CD4-positive, alpha-beta T cell treated with Interleukin-15 for 1 hour (primary cell): ENCODE results near the gene ABI3.

Source experiments
- DNase-seq: peaks from one replicate; pipeline ENCODE4 v3.0.0-alpha.2; 2020

The ABI3 gene

GRCh38 chr17:49225554-49226236 is 15.2 kb downstream of the ABI3 start:
- no peak for DNase-seq

GRCh38 chr17:49226771-49227435 is 16.4 kb downstream of the ABI3 start:
- no peak for DNase-seq

- DNase-seq, result peak; percentile 78
Observed at GRCh38 chr17:49227436-49228261, 17.1 kb downstream of the ABI3 start.

DNA sequence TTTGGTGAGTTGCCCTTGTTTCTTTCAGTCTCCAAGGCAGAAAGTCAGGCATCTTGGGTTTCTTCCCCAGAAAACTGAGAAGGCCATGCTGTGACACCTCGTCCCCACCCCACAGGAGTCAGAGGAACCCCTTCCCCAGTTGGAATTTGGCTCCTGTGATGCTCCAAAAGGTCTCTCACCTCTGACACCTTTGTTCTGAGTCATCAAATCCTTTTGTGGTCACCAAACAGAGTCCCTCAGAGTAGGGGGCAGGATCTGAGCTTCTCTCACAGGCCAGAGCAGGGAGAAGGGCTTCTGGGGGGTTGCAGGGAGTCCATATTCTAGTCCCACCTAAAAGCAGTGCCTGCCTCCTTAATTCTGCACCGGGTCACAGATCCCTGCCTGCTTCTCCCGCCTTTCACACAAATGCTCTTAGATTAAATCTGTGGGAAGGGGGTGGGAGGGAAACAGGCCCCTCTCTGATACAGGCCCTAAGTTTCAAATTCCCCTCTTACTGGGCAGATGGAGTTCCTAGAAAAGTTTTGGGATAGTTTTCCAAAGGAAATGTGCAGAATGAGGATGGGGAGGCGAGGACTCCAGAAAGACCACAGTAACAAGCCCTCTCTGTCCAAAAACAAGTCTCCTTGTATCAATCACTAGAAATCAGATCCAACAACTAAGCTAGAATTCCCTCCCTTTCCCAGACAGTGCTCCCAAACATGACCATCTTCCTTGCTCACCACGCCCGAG is 18.7 kb downstream of the ABI3 start:
- DNase-seq, result no peak

DNA sequence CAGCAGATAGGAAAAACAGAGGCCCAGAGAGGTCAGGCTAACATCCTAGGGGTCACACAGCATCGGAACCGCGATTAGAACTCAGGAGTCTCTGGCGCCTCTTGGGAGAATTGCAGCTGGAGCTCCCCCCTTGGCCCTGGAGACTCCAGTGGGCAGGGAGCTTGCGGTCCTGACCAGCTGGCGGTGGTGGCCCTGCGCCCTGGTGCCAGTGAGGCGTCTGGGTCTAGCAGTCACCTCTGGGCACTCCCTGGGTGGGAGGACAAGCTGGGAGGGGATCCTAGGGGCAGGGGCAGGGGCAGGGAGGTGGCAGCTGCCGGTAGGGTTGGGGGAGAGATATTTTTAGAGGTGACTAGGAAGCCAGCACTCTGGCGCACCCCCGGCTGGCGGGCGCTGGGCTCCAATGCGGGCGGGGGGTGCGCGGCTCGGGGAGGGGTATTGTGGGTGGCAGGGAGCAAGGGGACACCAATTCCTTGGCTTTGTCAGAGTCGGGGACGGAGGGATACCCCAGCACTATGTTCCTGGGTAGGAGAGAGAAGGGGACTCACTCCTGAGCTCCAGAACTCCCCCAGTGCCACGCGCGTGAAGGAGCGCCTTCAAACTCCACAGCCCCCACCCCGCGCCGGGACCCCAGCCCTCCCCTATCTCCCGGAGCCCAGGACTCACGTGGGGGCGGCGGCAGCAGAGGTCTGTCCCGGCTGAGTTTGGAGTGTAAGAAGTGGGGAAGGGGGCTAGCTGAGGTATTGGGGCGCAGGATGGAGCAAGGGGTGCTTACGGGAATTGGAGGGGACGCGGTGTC is 19.5 kb downstream of the ABI3 start:
- no peak for DNase-seq

DNA sequence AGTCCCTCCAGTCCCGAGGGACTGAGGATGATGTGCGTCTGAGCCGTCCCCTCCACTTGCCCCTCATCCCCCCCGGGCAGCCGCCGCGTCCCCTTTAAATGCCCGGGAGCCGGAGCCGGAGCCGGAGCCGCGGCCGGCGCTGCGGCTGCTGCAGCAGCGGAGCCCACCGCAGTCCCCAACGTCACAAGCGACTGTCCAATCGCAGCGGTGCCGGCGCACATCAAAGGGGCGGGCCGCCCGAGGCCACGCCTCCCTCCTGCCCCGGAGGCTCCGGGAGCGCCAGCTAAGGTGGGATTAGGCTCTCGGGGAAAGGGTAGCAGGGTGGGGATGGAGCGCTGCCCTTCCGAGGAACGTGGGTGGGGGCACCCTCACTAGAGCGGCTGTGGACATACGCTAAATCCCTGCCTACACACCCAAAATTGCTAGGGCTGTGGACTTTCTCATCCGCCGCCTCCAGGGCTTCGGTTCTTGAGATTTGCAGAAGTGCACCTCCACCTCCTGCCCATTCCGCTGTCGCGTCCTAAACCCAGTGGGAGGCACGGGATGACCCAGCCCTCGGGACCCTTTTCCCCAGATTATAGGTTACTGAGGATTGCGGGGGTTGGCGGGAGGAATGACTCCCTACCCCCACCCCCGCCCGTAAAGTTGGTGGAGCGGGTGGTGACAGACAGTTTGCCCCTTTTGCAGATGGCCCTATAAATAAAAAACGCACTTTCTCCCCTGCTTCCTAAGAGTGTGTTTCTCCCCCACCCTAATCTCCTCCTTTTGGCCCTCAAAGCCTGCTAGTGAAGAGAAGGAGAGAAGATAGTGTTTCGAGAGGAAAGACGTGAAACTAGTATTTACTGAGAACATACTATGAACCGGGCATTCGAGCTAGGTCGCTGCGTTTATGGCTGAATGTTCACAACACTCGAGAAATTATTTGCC is 20.4 kb downstream of the ABI3 start, which contains the start of gene PHOSPHO1:
TSS of gene PHOSPHO1 (minus strand) at position 152 of the 927 bp plus-strand sequence. CDS start 4,096 bp downstream, outside the sequence.
- peak; percentile 88 for DNase-seq

GRCh38 chr17:49231563-49231894 is 21.0 kb downstream of the ABI3 start:
- DNase-seq, result no peak

- DNase-seq, result no peak
Observed at GRCh38 chr17:49234509-49235080, 24.1 kb downstream of the ABI3 start.

- no peak for DNase-seq
Observed at GRCh38 chr17:49235896-49236295, 25.4 kb downstream of the ABI3 start.

DNA sequence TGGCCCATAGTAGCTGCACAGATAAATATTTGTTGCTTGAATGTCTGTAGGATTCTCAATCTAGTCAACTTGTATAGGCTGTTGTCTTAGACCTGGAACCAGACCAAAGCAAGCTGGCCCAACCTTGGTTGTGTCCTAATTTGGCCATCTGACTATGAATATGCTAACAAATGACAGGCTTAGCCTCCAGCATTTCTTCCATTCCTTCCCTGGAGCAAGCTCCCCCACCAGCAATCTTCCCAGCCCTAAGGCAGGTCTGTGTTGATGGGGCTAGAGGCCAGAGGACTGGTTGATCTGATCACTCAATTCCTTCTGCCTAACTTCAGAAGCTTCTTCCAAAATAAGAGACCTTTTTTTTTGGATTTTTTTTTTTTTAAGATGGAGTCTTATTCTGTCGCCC is 29.5 kb downstream of the ABI3 start:
- no peak for DNase-seq

DNA sequence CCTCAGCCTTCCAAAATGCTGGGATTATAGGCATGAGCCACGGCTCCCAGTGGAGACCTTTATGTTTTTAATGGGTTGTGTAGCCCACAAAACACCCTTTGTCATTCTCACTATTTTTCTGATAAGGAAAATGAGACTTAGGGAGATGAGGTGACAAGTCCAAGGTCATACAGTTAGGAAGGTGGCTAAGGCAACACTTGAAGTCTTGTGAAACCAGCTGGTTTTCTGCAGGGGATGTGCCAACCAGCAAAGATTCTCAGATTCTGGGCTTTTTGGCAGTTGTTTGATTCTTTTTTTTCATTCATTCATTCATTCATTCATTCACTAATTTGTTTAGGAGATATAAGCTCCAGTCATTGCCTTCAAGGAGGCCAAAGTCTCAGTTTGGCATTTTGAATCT is 30.1 kb downstream of the ABI3 start:
- no peak for DNase-seq

DNA sequence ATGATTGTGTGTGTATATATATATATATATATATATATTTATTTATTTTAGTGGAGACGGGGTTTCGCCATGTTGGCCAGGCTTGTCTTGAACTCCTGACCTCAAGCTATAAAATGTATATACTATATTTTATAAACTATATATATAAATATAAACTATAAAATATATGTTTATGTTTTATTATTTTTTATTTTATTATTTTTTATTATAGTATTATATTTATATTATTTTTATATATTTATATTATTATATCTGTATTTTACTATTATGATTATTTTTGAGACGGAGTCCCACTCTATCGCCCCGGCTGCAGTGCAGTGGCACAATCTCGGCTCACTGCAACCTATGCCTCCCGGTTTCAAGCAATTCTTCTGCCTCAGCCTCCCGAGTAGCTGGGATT is 30.5 kb downstream of the ABI3 start:
- DNase-seq, result no peak

DNA sequence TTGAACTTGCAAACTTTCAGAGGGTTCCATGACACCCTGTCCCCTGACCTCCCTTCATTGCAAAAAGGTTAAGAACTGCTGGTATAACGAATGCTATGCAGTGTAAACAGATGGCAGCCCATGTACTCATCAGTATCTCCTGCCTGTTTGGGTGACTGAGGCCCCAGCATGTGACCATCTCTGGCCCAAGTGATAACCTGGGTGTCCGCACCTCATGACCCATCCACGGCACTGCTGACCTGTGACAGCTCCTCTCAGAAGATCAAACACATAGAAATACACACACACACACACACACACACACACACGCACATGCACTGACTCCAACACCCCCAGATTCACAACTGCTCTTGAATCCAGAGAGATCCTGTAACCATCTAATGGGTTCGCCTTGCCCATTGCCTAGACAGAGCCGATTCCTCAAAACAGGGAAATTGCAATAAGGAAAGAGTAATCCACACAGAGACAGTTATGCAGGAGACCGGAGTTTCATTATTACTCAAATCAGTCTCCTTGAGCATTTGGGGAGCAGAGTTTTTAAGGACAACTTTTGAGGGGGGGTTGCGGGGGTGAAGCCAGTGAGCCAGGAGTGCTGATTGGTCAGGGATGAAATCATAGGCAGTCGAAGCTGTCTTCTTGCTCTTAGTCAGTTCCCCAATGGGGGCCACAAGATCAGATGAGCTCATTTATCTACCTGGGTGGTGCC is 31.3 kb downstream of the ABI3 start:
- DNase-seq, result no peak

- DNase-seq, result no peak
Observed at GRCh38 chr17:49242813-49243212, 32.3 kb downstream of the ABI3 start.

DNA sequence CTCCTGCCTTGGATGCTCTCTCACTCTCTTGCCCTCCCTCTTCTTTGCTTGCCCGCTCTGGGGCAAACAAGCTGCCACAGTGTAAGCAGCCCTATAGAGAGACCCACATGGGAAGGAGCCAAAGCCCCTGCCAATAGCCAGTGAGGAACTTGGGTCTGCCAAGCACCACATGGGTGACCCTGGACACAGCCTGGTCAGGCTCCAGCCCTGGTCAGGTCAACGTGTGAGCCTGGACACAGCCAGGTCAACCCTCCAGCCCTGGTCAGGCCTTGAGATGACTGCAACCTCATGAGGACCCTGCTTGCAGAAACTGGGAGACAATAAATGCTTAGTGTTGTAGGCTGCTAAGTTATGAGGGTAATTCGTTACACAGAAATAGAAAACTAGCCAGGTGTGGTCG is 34.3 kb downstream of the ABI3 start:
- no peak for DNase-seq

GRCh38 chr17:49247944-49248343 is 37.4 kb downstream of the ABI3 start:
- no peak for DNase-seq

- DNase-seq, result no peak
Observed at GRCh38 chr17:49249292-49249794, 38.8 kb downstream of the ABI3 start.

DNA sequence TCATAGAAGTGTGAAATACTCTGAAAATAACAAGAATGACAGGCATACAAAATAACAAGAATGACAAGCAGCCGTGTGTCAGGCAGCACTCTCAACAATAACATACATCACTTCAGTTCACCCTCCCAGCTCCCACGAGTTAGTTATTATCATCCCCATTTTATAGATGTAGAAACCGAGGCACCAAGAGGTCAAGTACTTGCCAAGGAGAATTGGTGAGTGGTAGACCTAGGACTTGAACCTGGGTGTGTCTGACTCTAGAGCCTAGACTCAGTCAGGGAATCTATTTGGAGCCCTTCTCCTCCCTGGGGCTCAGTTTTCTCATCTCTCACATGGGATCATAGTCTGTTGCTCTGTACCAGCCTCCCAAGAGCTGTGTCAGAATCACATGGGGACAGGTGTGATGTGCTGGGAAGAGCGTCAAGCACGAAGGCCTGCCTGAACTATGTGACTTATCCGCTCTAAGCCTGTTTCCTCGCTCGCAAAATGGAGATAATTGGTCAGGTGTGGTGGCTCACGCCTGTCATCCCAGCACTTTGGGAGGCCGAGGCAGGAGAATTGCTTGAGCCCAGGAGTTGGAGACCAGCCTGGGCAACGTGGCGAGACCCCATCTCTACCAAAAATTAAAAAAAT is 39.5 kb downstream of the ABI3 start:
- no peak for DNase-seq

DNA sequence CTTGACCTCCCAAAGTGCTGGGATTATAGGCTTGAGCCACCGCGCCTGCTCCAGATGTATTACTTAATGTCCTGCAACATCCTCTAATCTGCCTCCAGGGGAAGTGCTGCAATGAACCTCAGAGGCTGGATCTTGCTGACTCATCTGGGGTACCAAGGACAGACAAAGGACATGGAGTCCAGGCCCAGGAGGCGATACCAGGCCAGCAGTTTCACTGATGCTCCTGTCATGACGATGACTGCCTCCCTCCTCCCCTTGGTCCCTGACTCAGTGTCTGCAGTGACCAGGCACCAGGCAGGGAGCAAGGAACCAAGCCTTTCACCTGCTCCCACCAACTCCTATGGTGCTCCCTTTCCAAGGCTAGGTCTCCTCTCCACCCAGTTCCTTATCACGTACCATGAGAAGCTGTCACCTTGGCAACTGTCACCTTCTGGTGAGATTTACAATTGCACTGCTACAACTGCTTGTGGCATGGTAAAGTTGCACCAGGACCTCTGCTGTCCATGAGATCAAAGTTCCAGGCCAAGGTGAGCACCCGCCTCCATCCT is 41.7 kb downstream of the ABI3 start:
- peak; percentile 65 for DNase-seq
